OCI-LY3 (cell line): ENCODE measurements around the gene IQSEC1.
A peak's percentile ranks its signal among the peaks of the same experiment; 100 is the strongest.

ENCODE experiments used
- H2AFZ ChIP-seq: fragments of 200-600, 300-600 bp; shearing (Covaris generic); 2 replicates; pipeline ENCODE4 v1.6.0; 2014; ENCODE audit warnings: antibody characterized with exemption, low read depth, low read length
- H3K27ac ChIP-seq: fragments of 200-600, 300-600 bp; sonication (generic); 2 replicates; pipeline ENCODE4 v1.5.1; 2014; ENCODE audit warnings: mild to moderate bottlenecking, low read length, moderate library complexity, mixed read lengths
- H3K27me3 ChIP-seq: fragments of 200-600, 300-600 bp; sonication (generic); 2 replicates; pipeline ENCODE4 v1.6.1; 2014; ENCODE audit warnings: low read depth, low read length, mixed read lengths
- H3K36me3 ChIP-seq: fragments of 200-600, 300-600 bp; sonication (generic); replicated peaks from 2 replicates; pipeline ENCODE3; 2014; ENCODE audit warnings: low read depth, low read length, mixed read lengths
- H3K4me1 ChIP-seq: fragments of 300-600, 200-600 bp; sonication (generic); 2 replicates; pipeline ENCODE4 v1.6.1; 2014; ENCODE audit warnings: low read length, mixed read lengths
- H3K4me2 ChIP-seq: fragments of 200-600, 300-600 bp; sonication (generic); 2 replicates; pipeline ENCODE4 v1.6.1; 2014; ENCODE audit warnings: low read length, mixed read lengths
- H3K4me3 ChIP-seq: fragments of 300-600, 200-600 bp; sonication (generic); 2 replicates; pipeline ENCODE4 v1.5.1; 2014; ENCODE audit warnings: antibody characterized with exemption, mild to moderate bottlenecking, low read length, moderate library complexity
- H3K79me2 ChIP-seq: fragments of 300-600, 200-600 bp; shearing (Covaris generic); 2 replicates; pipeline ENCODE4 v1.6.1; 2014; ENCODE audit warnings: mild to moderate bottlenecking, low read length, mixed read lengths
- H3K9ac ChIP-seq: fragments of 300-600, 200-600 bp; shearing (Covaris generic); 2 replicates; pipeline ENCODE4 v1.6.0; 2014; ENCODE audit warnings: mild to moderate bottlenecking, low read length, moderate library complexity
- H3K9me3 ChIP-seq: fragments of 200-600, 300-600 bp; shearing (Covaris generic); 2 replicates; pipeline ENCODE4 v1.6.1; 2014; ENCODE audit warnings: low read length, mixed read lengths; ENCODE audit not compliant: insufficient read depth
- H4K20me1 ChIP-seq: fragments of 200-600, 300-600 bp; sonication (generic); 2 replicates; pipeline ENCODE4 v1.6.1; 2016; ENCODE audit warnings: low read length, mixed read lengths; ENCODE audit not compliant: insufficient read depth
- CTCF ChIP-seq: fragments of 200-600, 300-600 bp; sonication (generic); IDR thresholded peaks from 2 replicates; pipeline ENCODE4 v1.5.1; 2014; ENCODE audit warnings: antibody characterized with exemption, low read length, low read depth
- EZH2phosphoT487 ChIP-seq: fragments of 200-600 bp; shearing (Covaris generic); IDR thresholded peaks from 2 replicates; pipeline ENCODE4 v1.6.1; 2018; ENCODE audit warnings: antibody characterized with exemption, mixed run types, low read depth

IQSEC1 gene

GRCh38 chr3:13040361-13041074 lies 32.7 kb downstream of the IQSEC1 start:
- peaks cover 39% of the 10 kb centered on the region for H3K4me1 ChIP-seq
- H3K4me2 ChIP-seq: peak overlapping the region; percentile 37
- H3K27me3 ChIP-seq: no peaks in the 10 kb centered on the region
- TF ChIP-seq CTCF (no peak), EZH2phosphoT487 (no peak)
- peak overlapping the region; percentile 22; the same call in 1 of the 2 replicates for H3K4me3 ChIP-seq
- peak overlapping the region; percentile 21; the same call in 1 of the 2 replicates for H3K9ac ChIP-seq
- peak overlapping the region; percentile 34; the same call in 1 of the 2 replicates for H3K27ac ChIP-seq
- H4K20me1 ChIP-seq: no peaks in the 10 kb centered on the region
- no peaks in the 10 kb centered on the region for H3K9me3 ChIP-seq
- peak overlapping the region; percentile 25; the same call in 1 of the 2 replicates for H2AFZ ChIP-seq
- no peaks in the 10 kb centered on the region for H3K79me2 ChIP-seq
- H3K36me3 ChIP-seq: no peaks in the 10 kb centered on the region

- no peak overlapping the region for H3K27ac ChIP-seq
- no peaks in the 10 kb centered on the region for H3K27me3 ChIP-seq
- H3K4me1 ChIP-seq: peaks cover 28% of the 10 kb centered on the region
- no peak overlapping the region for H3K4me2 ChIP-seq
- no peaks in the 10 kb centered on the region for H4K20me1 ChIP-seq
- TF ChIP-seq EZH2phosphoT487 (no peak), CTCF (no peak)
- H3K79me2 ChIP-seq: no peaks in the 10 kb centered on the region
- no peak overlapping the region for H3K9ac ChIP-seq
- H2AFZ ChIP-seq: no peak overlapping the region
- no peaks in the 10 kb centered on the region for H3K36me3 ChIP-seq
- H3K9me3 ChIP-seq: no peaks in the 10 kb centered on the region
- H3K4me3 ChIP-seq: no peak overlapping the region
Measured at GRCh38 chr3:13039213-13039896, 33.9 kb downstream of the IQSEC1 start.

DNA sequence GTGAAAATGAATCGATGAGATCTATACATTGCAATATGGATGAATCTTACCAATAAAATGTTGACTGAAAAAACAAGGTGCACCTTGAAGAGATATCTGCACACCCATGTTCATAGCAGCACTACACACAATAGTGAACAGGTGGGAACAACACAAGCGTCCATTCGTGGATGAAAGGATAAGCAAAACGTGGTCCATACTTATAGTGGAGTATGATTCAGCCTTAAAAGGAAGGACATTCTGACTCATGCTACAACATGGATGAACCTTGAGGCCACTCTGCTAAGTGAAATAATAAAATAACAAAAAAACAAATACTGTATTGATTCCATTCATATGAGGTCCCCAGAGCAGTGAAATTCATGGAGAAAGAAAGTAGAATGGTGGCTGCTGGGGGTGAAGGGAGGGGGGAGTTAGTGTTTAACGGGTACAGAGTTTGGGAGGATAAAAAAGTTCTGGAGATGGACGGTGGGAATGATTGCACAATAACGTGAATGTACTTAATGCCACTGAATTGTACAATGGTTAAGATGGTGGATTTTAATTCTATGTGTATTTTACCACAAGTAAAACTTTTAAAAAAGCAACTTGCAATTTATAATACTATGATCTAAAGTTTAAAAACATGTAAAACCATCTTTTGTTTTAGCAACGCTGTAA lies 35.6 kb downstream of the IQSEC1 start:
- H3K4me3 ChIP-seq: no peak overlapping the region
- TF ChIP-seq EZH2phosphoT487: no peak
- no peak for TF ChIP-seq CTCF
- no peaks in the 10 kb centered on the region for H4K20me1 ChIP-seq
- no peak overlapping the region for H3K9ac ChIP-seq
- no peaks in the 10 kb centered on the region for H3K36me3 ChIP-seq
- peaks cover 26% of the 10 kb centered on the region for H3K4me1 ChIP-seq
- no peak overlapping the region for H2AFZ ChIP-seq
- H3K27me3 ChIP-seq: no peaks in the 10 kb centered on the region
- no peak overlapping the region for H3K4me2 ChIP-seq
- no peaks in the 10 kb centered on the region for H3K79me2 ChIP-seq
- no peaks in the 10 kb centered on the region for H3K9me3 ChIP-seq
- H3K27ac ChIP-seq: no peak overlapping the region

DNA sequence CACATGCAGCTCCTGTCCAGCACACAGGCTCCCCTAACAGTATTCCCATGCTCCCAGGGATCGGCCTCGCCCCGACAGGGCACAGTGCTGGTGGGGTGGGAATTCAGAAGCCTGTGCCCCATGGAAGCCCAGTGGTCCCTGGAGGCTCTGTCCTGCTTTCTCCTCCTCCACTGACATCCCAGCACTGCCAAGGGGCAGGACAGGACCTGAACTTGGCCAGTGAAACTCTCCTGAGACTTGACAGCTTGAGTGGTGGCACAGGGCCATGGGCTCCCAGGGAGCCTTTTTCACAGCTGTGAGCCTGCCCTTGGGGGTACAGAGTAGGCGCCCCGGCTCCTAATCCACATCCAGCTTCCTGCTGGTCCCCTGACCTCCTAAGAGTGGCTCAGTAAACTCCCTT lies 38.4 kb downstream of the IQSEC1 start:
- no peak for TF ChIP-seq EZH2phosphoT487
- TF ChIP-seq CTCF: no peak
- Histone ChIP-seq H3K27me3 (no peaks in the 10 kb centered on the region), H3K4me2 (no peak overlapping the region), H3K9me3 (no peaks in the 10 kb centered on the region), H3K79me2 (no peaks in the 10 kb centered on the region), H2AFZ (no peak overlapping the region), H3K4me3 (no peak overlapping the region), H3K36me3 (no peaks in the 10 kb centered on the region), H4K20me1 (no peaks in the 10 kb centered on the region), H3K27ac (no peak overlapping the region), H3K9ac (no peak overlapping the region), H3K4me1 (peaks cover 11% of the 10 kb centered on the region)
